GM21786 (cell line): ENCODE data around the gene KRTAP13-3.

Experiments used
- ATAC-seq: cut with Tn5 transposase; IDR thresholded peaks from one replicate; pipeline ENCODE4 v1.9.1; 2021; ENCODE audit not compliant: unreplicated experiment

The KRTAP13-3 gene, protein sequence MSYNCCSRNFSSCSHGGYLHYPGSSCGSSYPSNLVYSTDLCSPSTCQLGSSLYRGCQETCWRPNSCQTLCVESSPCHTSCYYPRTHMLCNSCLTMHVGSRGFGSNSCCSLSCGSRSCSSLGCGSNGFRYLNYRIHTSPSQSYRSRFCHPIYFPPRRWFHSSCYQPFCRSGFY

DNA sequence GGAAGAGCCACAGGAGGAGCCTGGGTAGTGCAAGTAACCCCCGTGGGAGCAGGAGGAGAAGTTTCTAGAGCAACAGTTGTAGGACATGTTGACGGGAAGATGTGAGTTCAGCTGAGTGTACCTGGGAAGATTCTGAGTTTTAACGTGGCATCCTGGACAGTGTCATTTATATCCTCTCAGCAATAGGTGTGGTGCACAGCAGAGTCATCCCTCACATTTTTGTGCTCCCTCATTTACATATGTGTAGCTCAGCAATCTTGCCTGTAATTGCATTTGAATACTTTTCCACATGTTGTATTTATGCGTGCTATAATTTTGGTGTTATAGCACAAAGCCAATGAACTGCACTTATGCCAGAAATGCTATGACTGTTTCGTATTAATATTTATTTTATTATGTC lies at the start of gene KRTAP13-3:
Gene KRTAP13-3, minus strand, starts transcription at position 101 of the 400 bp plus-strand sequence. Its CDS starts 14 bp downstream, at position 87.
- no peak for ATAC-seq

DNA sequence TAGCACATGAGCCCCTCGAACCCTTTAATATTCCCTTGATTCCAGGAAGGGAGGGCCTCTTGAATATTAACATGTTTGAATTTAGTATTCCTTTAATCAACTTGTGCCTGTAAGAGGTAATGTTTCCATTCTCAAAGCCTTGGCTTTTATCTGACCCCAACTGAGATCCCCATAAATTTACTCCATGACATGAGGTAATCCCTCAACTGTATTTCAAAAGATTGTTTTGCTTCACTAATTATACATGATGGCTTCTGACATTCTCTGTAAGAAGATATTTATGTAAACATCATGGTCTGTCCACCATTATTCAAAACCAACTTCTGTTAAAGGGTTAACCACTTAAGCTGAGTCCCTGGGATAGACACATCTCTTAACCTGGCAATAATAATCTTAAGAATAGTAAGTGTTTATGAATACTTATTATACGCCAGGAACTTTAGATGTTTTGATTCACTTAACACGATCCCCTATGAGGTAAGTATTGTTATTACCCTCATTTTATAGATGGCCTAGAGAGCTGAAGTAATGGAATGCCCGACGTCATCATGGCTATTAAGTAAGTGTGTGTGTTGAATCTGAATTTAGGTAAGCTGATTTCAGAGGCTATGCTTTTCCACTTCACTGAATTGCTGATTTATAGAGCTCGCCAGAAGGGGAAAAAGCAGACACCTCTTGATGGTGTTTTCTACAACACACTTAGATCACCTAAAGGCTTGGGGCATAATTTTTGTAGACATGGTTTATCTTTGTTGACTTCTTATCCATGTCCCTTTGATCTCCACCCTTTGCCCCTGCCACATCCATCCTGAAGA lies 43.4 kb upstream of the KRTAP13-3 start:
- ATAC-seq, result no peak

DNA sequence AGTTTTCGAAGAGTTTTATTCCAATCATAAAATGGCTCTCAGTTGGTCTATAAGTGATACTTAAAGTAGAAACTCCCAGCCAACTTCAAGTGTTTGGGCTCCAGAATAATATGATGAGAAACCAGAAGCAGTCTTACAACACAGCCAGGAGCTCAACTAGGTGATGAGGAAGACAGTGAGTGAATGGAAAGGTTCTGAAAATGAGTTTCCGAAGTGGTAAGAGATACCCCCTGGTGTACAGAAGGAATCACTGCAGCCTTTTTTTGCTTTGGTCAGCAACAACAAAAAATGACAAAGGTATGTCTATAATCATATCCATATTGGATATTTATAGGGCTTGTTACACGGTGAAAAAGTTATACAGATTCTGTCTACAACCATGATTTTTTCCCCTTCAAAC lies 38.0 kb upstream of the KRTAP13-3 start:
- no peak for ATAC-seq

DNA sequence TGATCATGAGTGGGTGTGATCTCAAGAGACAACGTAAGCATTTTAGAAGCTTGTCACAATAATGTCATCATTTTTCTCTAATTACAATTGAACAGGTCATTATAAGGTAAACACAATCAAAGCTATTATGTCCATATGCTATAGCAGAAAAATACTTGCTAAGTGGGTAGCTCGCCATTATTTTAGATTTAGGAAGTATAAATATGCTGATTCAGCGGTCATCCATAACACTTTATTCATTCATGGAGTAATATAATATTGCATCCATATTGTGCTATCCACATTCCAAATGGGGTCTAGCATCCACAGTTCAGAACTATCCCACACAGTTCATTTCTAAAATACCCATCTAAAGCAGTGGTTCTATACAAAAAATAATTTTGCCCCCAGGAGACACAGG lies 22.8 kb upstream of the KRTAP13-3 start:
- ATAC-seq, result no peak

DNA sequence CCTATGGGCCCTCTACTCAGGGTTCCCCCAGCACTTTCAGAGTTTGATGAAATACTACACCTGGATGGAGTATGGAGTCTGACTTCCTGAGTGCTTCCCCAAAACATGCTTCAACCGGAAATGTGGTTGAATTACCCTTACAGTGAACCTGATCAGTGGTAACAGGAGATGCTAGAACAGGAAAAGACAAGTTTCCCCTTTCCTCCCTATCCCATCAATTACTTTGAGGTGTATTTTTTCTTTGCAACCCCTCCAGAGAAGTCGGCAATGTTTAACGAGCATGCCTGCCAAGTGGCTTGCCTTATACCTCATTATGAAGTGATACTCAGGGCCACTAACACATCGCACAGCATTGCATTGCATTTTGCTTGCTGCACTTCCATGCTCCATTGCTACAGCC lies 21.3 kb upstream of the KRTAP13-3 start:
- no peak for ATAC-seq

DNA sequence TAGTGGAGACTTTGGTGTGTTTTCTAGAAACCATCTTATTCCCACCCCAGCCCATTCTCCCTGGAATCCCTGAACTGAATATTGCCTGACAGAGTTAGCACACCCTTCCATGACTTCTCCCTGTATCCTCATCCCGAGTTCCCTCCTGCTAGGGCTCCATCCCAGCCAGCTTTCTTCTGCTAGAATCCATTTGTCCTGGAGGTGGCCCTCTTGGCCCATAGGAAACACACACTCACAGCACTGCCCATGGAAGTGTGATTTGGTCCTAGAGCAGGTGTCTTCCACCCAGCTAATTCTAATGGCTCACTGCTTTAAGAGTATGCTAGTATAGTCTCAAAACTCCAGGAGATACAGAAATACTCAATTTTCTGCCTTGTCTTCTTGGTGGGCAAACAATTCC lies 18.5 kb upstream of the KRTAP13-3 start:
- no peak for ATAC-seq

DNA sequence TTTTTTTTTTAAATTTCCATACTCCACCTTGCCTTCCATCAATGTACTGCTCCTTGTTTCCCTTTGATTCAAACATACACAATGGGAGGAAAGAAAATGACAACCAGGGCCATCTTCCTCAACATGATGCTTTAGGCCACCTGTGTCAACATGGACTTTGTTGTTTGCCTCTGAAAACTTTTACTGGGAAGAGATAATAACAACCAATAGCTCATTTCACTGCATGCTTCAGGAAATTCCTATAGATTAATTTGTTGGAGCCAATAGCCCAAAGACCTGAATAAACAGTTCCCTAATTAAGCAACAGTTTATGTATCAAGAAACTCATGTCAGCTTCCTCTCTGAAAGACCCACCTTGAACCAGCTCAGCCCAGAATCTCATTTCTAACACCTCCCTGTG lies 17.5 kb upstream of the KRTAP13-3 start:
- no peak for ATAC-seq

DNA sequence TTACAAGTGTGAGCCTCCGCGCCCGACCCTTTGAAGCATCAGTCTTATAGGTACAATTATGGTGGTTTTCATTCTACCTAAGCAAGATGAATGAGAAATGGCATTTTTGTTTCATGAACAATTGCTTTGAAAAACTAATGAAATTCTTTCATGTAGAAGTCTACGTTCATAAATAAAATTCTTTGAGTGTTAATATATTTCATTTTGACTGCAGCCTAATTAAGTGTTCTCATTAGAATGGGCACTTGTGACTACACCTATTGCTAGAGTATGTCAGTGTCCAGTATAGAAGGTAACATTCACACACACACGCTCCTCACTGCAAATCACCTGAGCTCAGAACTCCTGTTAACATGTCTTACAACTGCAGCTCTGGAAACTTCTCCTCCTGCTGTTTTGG lies 14.2 kb upstream of the KRTAP13-3 start, which contains the start of gene KRTAP15-1:
Gene KRTAP15-1, plus strand, starts transcription at position 301 of the 400 bp plus-strand sequence. Its CDS starts 53 bp downstream, at position 354.
- ATAC-seq, result no peak

DNA sequence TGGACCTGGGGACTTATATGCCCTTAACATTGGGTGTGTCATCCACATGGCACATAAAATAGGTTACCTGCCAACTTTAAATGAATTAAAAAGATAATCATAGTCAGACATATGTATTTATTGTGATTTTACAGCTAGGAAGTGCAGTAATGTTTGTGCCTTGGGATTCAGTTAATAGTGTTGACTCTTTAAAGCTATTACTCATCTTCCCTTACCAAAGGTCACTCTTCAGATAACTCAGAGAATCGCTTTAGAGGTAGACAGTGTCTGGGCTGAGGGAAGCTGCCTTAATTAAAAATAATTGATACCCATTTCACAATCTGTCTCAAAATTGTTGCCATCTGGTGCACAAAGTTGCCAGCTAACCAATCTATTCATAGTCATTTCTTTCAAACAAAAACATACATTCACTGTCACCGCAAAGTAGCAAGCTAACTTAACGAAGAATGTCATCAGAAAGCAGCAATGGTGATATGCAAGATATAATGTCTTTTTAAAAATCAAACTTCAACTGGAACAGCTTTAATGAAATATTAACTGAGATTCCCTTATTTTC lies 11.4 kb upstream of the KRTAP13-3 start:
- ATAC-seq, result no peak

DNA sequence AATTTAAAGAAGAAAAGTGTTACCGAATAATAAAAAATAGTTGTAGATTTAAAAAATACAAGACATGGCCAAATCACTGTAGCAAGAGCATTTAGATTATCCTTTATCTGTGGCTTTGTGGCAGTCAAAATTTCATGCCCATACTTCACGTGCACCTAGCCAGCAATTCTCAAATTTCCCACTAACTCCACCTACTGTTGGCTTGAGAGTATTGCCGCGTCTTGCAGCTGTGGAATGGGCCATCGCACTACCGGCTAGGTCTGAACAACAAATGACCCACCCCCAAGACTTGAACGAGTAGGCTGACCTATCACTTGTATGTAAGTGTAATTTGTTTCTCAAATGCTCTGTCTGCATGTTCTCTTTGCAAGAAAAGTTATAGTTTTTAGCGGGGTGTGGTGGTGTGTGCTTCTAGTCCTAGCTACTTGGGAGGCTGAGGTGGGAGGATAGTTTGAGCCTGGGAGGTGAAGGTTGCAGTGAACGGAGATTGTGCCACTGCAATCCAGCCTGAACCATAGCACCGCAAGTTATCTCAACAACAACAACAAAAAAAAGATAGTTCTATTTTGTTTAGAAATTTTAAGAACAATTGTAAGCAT lies 8.4 kb upstream of the KRTAP13-3 start:
- ATAC-seq, result no peak

DNA sequence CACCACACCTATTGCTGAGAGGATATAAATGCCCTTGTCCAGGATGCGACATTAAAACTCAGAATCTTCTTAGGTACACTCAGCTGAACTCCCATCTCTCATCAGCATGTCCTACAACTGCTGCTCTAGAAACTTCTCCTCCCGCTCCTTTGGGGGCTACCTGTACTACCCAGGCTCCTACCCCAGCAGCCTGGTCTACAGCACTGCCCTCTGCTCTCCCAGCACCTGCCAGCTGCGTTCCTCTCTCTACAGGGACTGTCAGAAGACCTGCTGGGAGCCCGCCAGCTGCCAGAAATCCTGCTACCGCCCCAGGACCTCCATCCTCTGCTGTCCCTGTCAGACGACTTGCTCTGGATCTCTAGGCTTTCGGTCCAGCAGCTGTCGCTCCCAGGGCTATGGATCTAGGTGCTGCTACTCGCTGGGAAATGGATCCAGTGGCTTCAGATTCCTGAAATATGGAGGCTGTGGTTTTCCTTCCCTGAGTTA lies 4.5 kb upstream of the KRTAP13-3 start, which contains the start of gene KRTAP13-4:
Gene KRTAP13-4, plus strand, starts transcription at position 51 of the 486 bp plus-strand sequence. Its CDS starts 56 bp downstream, at position 107.
- no peak for ATAC-seq

DNA sequence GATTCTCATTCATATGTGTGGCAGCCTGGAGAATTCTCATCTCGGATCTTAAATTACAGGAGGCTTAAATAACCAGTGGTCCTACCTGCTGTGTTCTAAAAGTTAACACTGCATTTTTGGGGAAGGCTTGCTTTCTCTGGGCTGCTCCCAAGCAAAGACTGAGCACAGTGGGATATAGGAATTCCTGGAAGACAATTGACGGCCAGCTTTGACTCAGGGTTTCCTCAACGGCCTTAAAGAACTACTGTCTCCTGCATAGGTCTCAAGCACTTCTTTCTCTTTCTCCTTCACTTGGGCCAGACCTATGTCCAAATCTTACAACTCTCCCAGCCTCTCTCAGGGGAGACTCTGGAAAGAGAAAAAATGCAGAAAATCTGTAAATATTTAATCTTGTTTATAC lies 1.0 kb upstream of the KRTAP13-3 start:
- ATAC-seq, result no peak

DNA sequence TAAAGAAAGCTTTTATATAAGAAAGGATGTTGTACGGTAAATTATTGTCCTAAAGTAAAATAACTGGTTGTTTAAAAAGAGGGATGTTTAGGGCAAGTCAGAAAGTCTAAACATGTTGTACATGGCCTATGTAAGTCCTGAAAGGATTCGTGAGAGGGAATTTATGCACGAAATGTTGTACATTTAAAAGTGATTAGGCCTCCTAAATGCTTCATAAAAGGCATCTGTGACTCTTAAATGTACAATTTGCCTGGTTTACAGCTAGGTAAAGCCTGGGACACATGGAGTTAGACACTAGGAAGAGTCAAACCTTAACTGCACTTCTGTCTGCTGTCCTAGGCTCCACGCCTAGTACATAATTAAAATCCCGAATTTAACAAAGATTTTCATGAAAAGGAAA lies 9.7 kb downstream of the KRTAP13-3 start:
- no peak for ATAC-seq

DNA sequence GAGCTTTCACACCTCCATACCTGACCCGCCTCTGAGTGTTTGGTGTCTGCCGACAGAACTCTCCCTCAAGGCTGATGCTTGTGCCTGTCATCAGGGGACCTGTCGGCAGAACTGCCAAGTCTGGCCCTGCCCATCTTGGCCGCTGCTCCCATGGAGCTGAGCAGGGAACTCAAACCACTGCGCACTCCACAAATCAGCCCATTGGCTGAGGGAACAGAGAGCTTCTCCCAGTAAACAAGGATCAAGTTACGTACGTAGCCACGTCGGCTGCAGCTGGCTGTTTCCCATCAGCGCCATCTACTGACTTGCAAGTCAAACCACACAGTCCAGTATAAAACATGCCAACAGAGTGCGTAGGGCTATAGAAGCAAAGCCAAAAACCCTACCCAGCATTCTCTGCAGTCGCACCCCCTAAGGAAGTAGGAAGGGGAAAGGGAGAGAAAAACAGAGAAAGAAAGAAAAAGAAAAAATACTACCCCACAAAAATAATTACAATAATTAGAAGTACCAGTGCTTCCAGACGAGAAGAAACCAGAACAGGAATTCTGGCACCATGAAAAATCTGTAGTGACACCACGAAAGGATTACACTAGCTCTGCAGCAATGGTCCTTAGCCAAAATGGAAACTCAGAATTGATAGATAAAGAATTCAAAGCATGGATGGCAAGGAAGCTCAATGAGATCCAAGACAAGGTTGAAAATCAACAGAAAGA lies 16.8 kb downstream of the KRTAP13-3 start:
- ATAC-seq, result no peak

DNA sequence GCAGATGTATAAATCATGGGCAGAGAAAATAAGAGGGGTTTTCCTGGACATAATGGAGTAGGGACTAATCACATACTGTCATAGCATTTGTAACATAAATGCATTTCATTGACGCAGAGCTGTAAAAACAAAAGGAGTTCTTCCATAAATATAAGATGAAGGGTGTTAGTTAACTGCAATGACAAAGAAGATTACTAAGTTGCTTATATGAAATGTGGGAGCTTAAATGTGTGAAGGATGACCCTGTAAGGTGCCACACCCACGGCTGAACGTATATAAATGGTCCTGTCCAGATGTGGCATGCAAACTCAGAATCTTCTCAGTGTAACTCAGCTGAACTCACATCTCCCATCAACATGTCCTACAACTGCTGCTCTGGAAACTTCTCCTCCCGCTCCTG lies 30.0 kb downstream of the KRTAP13-3 start, which contains the start of gene KRTAP13-1:
Gene KRTAP13-1, plus strand, starts transcription at position 301 of the 400 bp plus-strand sequence. Its CDS starts 56 bp downstream, at position 357.
- ATAC-seq, result no peak

DNA sequence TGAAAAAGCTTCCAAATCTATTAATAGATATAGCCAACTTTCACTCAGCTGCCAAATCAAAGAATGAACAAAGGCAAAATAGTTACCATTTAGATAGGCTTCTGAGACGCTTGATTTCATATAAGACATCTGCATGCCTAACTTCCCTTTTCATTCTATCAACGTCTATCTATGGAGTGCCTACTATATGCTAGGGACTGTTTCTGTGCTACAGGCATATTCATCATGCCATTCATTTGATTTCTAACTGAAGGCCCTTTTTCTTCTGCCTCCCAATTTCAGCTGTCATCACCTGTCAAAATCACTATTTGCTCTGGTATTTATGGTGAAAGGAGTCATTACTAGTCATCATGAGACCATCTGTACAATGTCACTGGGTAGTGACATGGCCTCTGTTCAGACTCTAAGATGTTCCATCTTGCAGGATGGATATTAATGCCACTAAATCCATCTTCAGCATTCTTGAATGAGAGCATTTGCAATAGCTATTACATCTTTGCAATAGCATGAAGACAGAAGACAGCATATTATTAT lies 34.2 kb downstream of the KRTAP13-3 start:
- ATAC-seq, result no peak

DNA sequence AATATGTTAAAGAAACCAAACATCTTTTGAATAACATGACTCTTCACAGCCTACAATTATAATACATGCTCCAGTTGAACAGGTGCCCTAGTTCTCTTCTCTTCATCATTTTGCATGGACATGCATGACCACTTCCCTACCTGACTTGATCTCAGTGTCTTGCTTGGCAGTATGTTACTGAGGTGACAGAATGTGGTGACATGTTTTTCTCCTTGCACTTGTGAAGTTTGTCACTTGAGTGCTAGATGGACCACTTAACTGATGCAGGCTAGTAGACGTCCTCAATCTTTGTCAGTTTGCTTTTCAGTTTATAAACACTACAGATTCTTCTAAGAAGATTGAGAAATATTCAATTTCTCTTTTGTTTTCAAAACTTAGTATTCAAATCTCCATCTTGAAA lies 43.5 kb downstream of the KRTAP13-3 start:
- no peak for ATAC-seq
